ENCODE results near the gene SEZ6L.
A peak's percentile ranks its signal among the peaks of the same experiment; 100 is the strongest.
"Not testable (repeated sequence)": the region's sequence is repeated elsewhere in the genome, so short reads cannot be mapped to it uniquely, and the experiment has no call there.

The SEZ6L gene

DNA sequence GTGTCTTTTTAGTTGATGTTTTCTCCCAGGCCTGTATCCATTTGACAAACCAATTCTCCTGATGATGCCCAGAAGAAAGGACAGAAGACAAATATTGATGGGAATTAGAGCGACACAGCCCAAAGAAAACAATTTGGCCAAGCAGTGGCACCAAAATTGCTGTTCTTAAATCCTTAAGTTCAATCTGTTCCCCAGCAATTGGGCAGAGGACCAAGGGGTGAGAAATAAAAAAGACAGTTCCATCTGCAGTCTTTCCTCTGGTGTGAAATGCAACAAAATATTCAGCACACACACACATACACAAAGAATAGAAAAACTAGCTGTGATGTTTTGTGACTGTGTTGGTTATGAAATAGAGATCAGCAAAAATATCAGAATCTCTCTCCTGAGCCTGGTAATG is 221.8 kb downstream of the SEZ6L start:
- no peak overlapping the region for H3K4me3 ChIP-seq (ENCODE audit: low read length)
- no peak for DNase-seq (ENCODE audit: low read depth)
- H3K4me1 ChIP-seq (ENCODE audit: control insufficient read depth, insufficient read depth, low read length) = no peaks in the 10 kb centered on the region
- peaks cover 24% of the 10 kb centered on the region for H3K27me3 ChIP-seq (replicated peaks; ENCODE audit: control insufficient read depth, insufficient read depth, low read length)
- H3K36me3 ChIP-seq (ENCODE audit: control insufficient read depth, insufficient read depth, low read length, severe bottlenecking) = no peaks in the 10 kb centered on the region
- peaks cover 4% of the 10 kb centered on the region for H3K9me3 ChIP-seq (ENCODE audit: control insufficient read depth, low read length)
- H3K9ac ChIP-seq (ENCODE audit: low read length) = no peak overlapping the region

DNA sequence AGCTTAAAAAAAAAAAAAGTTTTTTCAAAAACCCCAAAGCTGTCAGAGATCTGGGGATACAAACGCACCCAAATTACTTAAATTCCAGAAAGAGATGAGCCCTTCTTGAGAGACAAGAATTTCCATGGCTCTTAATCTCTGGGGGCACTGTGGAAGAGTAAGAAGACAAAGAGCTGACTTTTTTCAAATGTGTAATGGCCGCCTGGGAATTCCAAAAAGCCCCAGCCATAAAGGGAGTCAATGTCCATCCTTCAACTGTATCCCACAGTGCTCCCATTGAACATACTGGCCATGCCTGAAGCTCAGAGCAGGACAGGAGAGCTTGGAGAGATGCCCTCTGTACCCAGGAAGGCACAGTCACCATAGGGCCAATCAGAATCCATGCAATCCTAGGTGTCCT is 222.4 kb downstream of the SEZ6L start:
- no peak for DNase-seq (ENCODE audit: low read depth)
- Histone ChIP-seq H3K27me3 (replicated peaks; ENCODE audit: control insufficient read depth, insufficient read depth, low read length) (peaks cover 19% of the 10 kb centered on the region), H3K4me3 (ENCODE audit: low read length) (no peak overlapping the region), H3K36me3 (ENCODE audit: control insufficient read depth, insufficient read depth, low read length, severe bottlenecking) (no peaks in the 10 kb centered on the region), H3K4me1 (ENCODE audit: control insufficient read depth, insufficient read depth, low read length) (no peaks in the 10 kb centered on the region), H3K9me3 (ENCODE audit: control insufficient read depth, low read length) (peaks cover 4% of the 10 kb centered on the region), H3K9ac (ENCODE audit: low read length) (no peak overlapping the region)

DNA sequence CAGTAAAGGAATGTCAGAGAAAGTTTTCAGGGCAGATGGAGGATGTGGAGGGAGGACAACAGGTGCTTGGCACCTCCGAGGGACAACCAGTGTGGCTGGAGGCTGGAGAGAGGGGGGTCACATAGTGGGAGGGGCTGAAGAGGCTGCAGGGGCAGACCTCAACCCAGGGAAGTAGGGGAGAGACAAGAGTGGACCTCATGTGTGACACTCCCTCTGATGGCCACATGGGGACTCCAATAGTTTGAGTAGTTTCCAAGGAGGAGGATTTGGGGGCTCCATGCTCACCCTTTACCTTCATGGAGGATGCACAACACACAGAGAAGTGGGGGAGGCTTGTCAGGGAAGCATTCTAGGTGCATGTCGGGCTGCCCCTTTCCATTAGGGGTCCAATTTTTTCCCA is 224.7 kb downstream of the SEZ6L start:
- no peak overlapping the region for H3K4me3 ChIP-seq (ENCODE audit: low read length)
- H3K4me1 ChIP-seq (ENCODE audit: control insufficient read depth, insufficient read depth, low read length) = peaks cover 1% of the 10 kb centered on the region
- no peak for DNase-seq (ENCODE audit: low read depth)
- peaks cover 15% of the 10 kb centered on the region for H3K27me3 ChIP-seq (replicated peaks; ENCODE audit: control insufficient read depth, insufficient read depth, low read length)
- H3K9ac ChIP-seq (ENCODE audit: low read length) = no peak overlapping the region
- H3K9me3 ChIP-seq (ENCODE audit: control insufficient read depth, low read length) = no peaks in the 10 kb centered on the region
- no peaks in the 10 kb centered on the region for H3K36me3 ChIP-seq (ENCODE audit: control insufficient read depth, insufficient read depth, low read length, severe bottlenecking)

DNA sequence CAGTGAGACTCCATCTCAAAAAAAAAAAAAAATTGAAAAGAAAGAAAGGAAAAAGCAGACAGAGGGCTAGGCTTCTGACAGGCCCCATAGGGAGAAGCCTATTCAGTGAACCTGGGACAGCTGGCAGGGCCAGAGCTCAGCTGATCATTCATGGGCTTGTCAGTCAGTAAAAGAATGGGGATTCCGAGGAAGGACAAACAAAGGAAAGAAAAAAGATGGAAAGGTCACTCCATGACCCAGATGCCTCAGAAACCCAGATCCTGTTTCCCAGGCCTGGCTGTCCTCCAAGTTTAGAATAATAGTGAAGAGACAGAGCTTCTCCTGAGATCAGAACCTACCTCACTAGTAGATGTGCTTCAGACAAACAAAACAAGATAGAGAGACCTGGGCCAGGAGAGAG is 225.5 kb downstream of the SEZ6L start:
- Histone ChIP-seq H3K27me3 (replicated peaks; ENCODE audit: control insufficient read depth, insufficient read depth, low read length) (peaks cover 15% of the 10 kb centered on the region), H3K9me3 (ENCODE audit: control insufficient read depth, low read length) (no peaks in the 10 kb centered on the region), H3K4me3 (ENCODE audit: low read length) (no peak overlapping the region), H3K9ac (ENCODE audit: low read length) (no peak overlapping the region), H3K4me1 (ENCODE audit: control insufficient read depth, insufficient read depth, low read length) (peaks cover 4% of the 10 kb centered on the region), H3K36me3 (ENCODE audit: control insufficient read depth, insufficient read depth, low read length, severe bottlenecking) (no peaks in the 10 kb centered on the region)
- no peak for DNase-seq (ENCODE audit: low read depth)

DNA sequence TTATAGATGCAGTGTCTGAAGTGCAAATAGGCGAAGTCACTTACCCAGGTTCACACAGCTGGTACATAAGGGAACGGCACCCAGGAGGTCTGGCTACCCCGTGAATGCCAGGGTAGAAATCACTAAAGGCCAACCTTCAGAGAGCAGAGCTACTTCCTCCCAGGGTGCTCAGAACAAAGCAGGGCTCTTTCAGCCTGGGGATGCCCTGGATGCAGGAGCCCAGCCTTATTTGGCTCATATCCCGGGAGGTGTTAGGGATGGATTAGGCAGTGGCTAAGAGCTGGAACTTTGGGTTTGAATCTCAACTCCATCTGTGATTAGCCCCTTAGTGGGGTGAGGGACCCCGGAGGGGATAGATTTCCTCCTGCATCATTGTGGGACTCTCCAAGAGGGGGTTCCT is 226.7 kb downstream of the SEZ6L start:
- Histone ChIP-seq H3K36me3 (ENCODE audit: control insufficient read depth, insufficient read depth, low read length, severe bottlenecking) (no peaks in the 10 kb centered on the region), H3K27me3 (replicated peaks; ENCODE audit: control insufficient read depth, insufficient read depth, low read length) (peaks cover 15% of the 10 kb centered on the region), H3K4me3 (ENCODE audit: low read length) (no peak overlapping the region), H3K4me1 (ENCODE audit: control insufficient read depth, insufficient read depth, low read length) (peaks cover 4% of the 10 kb centered on the region), H3K9ac (ENCODE audit: low read length) (no peak overlapping the region), H3K9me3 (ENCODE audit: control insufficient read depth, low read length) (no peaks in the 10 kb centered on the region)
- DNase-seq (ENCODE audit: low read depth) = no peak

DNA sequence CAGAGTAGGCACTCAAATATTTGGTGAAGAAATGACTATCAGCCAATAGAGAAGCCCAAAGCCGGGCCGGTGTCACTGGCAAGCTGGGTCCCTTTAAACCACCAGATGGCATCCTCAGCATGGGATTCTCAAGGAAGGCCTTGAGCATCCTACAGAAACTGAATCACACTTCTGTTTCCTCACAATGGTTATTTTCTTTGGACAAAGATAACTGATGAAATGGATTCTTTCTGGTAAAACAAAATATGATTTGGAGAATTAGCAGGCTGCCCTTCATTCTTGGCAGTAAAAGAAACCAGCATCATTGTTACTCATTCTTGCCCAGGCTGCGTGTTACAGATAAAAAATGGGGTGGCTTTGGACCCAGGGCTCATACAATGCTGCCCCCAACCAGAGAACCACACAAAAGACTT is 229.5 kb downstream of the SEZ6L start:
- H3K4me1 ChIP-seq (ENCODE audit: control insufficient read depth, insufficient read depth, low read length) = peaks cover 4% of the 10 kb centered on the region
- peak; percentile 91 for DNase-seq (ENCODE audit: low read depth)
- no peak overlapping the region for H3K4me3 ChIP-seq (ENCODE audit: low read length)
- H3K36me3 ChIP-seq (ENCODE audit: control insufficient read depth, insufficient read depth, low read length, severe bottlenecking) = no peaks in the 10 kb centered on the region
- H3K9ac ChIP-seq (ENCODE audit: low read length) = peak overlapping the region; percentile 15
- H3K27me3 ChIP-seq (replicated peaks; ENCODE audit: control insufficient read depth, insufficient read depth, low read length) = peaks cover 11% of the 10 kb centered on the region
- no peaks in the 10 kb centered on the region for H3K9me3 ChIP-seq (ENCODE audit: control insufficient read depth, low read length)

DNA sequence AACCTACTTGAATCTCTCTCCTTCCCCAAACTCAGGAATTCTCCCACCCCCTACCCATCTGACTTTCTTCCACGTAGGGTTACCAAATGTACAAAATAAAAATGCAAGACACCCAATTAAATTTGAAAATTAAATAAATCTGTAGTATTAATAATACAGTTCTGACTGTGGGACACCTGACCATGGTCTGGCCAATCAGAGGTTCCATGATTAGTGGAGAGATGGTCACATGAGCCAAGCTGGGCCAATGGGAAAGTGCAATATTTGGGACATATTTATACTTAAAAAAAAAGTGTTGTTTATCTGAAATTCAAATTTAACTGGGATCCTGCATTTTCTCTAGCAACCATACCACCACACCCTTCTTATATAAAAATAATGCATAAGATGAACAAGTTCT is 230.0 kb downstream of the SEZ6L start:
- no peaks in the 10 kb centered on the region for H3K9me3 ChIP-seq (ENCODE audit: control insufficient read depth, low read length)
- no peak overlapping the region for H3K4me3 ChIP-seq (ENCODE audit: low read length)
- no peaks in the 10 kb centered on the region for H3K36me3 ChIP-seq (ENCODE audit: control insufficient read depth, insufficient read depth, low read length, severe bottlenecking)
- peaks cover 4% of the 10 kb centered on the region for H3K4me1 ChIP-seq (ENCODE audit: control insufficient read depth, insufficient read depth, low read length)
- DNase-seq (ENCODE audit: low read depth) = peak; percentile 8
- H3K9ac ChIP-seq (ENCODE audit: low read length) = peak overlapping the region; percentile 15
- H3K27me3 ChIP-seq (replicated peaks; ENCODE audit: control insufficient read depth, insufficient read depth, low read length) = peaks cover 10% of the 10 kb centered on the region

DNA sequence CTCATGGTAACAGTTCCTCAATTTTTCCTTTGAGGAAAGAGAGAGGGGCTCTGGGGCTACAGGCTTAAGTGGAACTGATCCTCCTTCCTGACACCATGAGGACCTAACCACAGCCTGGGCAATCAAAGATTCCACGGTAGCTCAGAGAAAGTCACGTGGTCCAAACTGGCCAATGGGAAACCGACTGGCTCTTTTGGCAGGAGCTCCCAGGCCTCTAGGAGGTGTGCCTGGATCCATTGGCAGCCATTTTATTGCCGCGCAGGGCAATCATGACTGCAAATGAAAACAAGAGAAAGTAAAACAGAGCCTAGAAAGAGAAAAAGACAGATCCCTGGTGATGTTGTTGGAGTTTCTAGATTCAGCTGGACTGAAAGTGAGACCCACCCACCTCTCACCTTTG is 232.5 kb downstream of the SEZ6L start:
- Histone ChIP-seq H3K9ac (ENCODE audit: low read length) (no peak overlapping the region), H3K27me3 (replicated peaks; ENCODE audit: control insufficient read depth, insufficient read depth, low read length) (peaks cover 13% of the 10 kb centered on the region), H3K36me3 (ENCODE audit: control insufficient read depth, insufficient read depth, low read length, severe bottlenecking) (no peaks in the 10 kb centered on the region), H3K4me3 (ENCODE audit: low read length) (no peak overlapping the region), H3K4me1 (ENCODE audit: control insufficient read depth, insufficient read depth, low read length) (peaks cover 4% of the 10 kb centered on the region), H3K9me3 (ENCODE audit: control insufficient read depth, low read length) (no peaks in the 10 kb centered on the region)
- no peak for DNase-seq (ENCODE audit: low read depth)

DNA sequence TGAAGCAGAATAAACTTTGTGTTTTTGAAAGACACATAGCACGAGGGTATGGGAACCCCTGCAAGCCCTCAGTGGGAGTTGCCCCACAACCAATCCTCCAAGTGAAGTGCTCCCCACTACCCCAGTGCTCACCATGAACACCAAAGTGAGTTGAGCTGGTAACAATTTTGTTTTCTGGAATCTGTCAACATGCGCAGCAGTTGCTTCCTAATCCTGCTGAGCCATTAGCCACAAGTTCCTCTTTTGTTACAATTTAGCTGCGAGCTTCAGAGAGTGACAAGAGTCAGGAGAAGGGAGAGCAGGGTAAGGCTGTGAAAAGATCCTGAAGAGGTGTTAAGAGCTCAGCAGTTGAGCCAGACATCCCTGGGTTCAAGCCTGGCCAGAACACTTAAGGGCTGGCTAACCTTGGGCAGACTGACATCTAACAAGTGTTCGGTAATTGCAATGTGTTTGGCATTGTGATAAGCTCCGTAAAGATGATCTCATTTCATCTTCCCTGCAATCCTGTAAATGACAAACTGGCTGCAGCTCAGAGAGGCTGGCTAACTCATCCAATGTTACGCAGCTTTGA is 235.7 kb downstream of the SEZ6L start:
- Histone ChIP-seq H3K9ac (ENCODE audit: low read length) (no peak overlapping the region), H3K27me3 (replicated peaks; ENCODE audit: control insufficient read depth, insufficient read depth, low read length) (peaks cover 30% of the 10 kb centered on the region), H3K9me3 (ENCODE audit: control insufficient read depth, low read length) (peaks cover 4% of the 10 kb centered on the region), H3K4me1 (ENCODE audit: control insufficient read depth, insufficient read depth, low read length) (no peaks in the 10 kb centered on the region), H3K4me3 (ENCODE audit: low read length) (no peak overlapping the region), H3K36me3 (ENCODE audit: control insufficient read depth, insufficient read depth, low read length, severe bottlenecking) (no peaks in the 10 kb centered on the region)
- DNase-seq (ENCODE audit: low read depth) = no peak

DNA sequence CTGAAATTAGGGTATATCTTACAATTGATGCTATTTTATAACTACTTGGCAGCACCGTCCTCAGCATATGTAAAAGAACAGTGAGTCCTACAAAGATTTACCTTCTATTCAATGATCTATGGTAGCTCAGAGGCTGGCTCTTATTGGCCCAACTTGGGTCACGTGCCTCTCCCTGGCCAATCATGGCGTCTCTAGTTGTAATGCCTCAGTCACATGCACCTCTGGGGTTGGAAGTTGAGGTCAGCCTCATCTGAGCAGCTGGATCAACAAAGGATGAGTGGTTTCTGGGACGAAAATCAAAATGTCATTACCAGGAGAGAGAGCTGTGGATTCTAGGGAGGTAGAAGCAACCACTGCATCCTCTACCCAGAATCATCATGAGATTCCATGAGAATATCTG is 236.9 kb downstream of the SEZ6L start:
- no peaks in the 10 kb centered on the region for H3K4me1 ChIP-seq (ENCODE audit: control insufficient read depth, insufficient read depth, low read length)
- H3K36me3 ChIP-seq (ENCODE audit: control insufficient read depth, insufficient read depth, low read length, severe bottlenecking) = no peaks in the 10 kb centered on the region
- no peak overlapping the region for H3K4me3 ChIP-seq (ENCODE audit: low read length)
- H3K9ac ChIP-seq (ENCODE audit: low read length) = no peak overlapping the region
- no peak for DNase-seq (ENCODE audit: low read depth)
- peaks cover 6% of the 10 kb centered on the region for H3K9me3 ChIP-seq (ENCODE audit: control insufficient read depth, low read length)
- H3K27me3 ChIP-seq (replicated peaks; ENCODE audit: control insufficient read depth, insufficient read depth, low read length) = peaks cover 41% of the 10 kb centered on the region

DNA sequence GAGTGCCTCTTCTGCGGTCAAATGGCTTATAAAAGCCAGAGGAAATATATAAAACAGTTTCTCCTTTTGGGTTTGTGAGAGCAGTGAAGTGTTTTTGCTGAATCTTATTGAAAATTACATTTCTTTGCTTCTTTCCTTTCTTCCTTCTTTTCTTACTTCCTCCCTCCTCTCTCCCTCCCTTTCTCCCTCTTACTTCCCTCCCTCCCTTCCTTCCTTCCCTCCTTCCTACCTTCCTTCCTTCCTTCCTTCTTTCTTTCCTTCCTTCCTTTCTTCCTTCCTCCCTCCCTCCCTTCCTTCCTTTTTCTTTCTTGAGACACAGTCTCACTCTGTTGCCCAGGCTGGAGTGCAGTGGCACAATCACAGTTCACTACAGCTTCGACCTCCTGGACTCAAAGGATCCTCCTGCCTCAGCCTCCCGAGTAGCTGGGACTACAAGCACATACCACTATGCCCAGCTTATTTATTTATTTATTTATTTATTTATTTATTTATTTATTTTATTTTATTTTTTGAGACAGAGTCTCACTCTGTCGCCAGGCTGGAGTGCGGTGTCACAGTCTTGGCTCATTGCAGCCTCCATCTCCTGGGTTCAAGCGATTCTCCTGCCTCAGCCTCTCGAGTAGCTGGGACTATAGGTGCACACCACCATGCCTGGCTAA is 239.4 kb downstream of the SEZ6L start:
- not testable (repeated sequence) for DNase-seq (ENCODE audit: low read depth); H3K4me1 ChIP-seq (ENCODE audit: control insufficient read depth, insufficient read depth, low read length); H3K9ac ChIP-seq (ENCODE audit: low read length); H3K9me3 ChIP-seq (ENCODE audit: control insufficient read depth, low read length); H3K4me3 ChIP-seq (ENCODE audit: low read length); H3K36me3 ChIP-seq (ENCODE audit: control insufficient read depth, insufficient read depth, low read length, severe bottlenecking)
- H3K27me3 ChIP-seq (replicated peaks; ENCODE audit: control insufficient read depth, insufficient read depth, low read length) = peaks cover 56% of the 10 kb centered on the region

Measured in adipocyte (in vitro differentiated cells).